SK-N-SH (cell line): ENCODE data around the gene SLC2A4. TPM values are rescaled to one million over a fixed set of nuclear protein-coding genes. Genes with fewer than 3 reads are reported as not detected.

Experiments
- EZH2phosphoT487 ChIP-seq: fragments of 200-600 bp; sonication (generic); IDR thresholded peaks from 2 replicates; pipeline ENCODE4 v1.6.1; 2017; ENCODE audit warnings: low read depth, mixed run types, mild to moderate bottlenecking, antibody characterized with exemption, moderate library complexity, borderline replicate concordance
- FOSL2 ChIP-seq: IDR thresholded peaks from 2 replicates; pipeline ENCODE4 v1.4.0; 2012; ENCODE audit warnings: low read depth, mild to moderate bottlenecking, moderate library complexity, borderline replicate concordance
- FOXJ3 ChIP-seq: sonication (generic); formaldehyde crosslinking; IDR thresholded peaks from 2 replicates; pipeline ENCODE4 v1.5.1; 2020; ENCODE audit warnings: mild to moderate bottlenecking, missing genetic modification reagents
- GABPA ChIP-seq: IDR thresholded peaks from 2 replicates; pipeline ENCODE4 v1.4.0; 2012; ENCODE audit warnings: low read depth, mild to moderate bottlenecking
- GATA2 ChIP-seq: sonication (generic); formaldehyde crosslinking; IDR thresholded peaks from 2 replicates; pipeline ENCODE4 v1.5.0; 2020; ENCODE audit warnings: mild to moderate bottlenecking, missing genetic modification reagents
- IRF3 ChIP-seq: fragments of 150-350 bp; IDR thresholded peaks from 2 replicates; pipeline ENCODE4 v1.6.1; 2016; ENCODE audit warnings: mild to moderate bottlenecking, low read depth, low read length
- MAX ChIP-seq: IDR thresholded peaks from 2 replicates; pipeline ENCODE4 v1.4.0; 2012; ENCODE audit warnings: low read depth
- MEF2A ChIP-seq: IDR thresholded peaks from 2 replicates; pipeline ENCODE4 v1.4.0; 2012; ENCODE audit warnings: low read depth, borderline replicate concordance
- NRF1 ChIP-seq: IDR thresholded peaks from 2 replicates; pipeline ENCODE4 v1.6.1; 2012; ENCODE audit warnings: low read depth, mild to moderate bottlenecking, low read length
- POLR2AphosphoS5 ChIP-seq: IDR thresholded peaks from 2 replicates; pipeline ENCODE4 v1.6.1; 2012; ENCODE audit warnings: low read depth, low read length
- RCOR1 ChIP-seq: fragments of 150-350 bp; IDR thresholded peaks from 2 replicates; pipeline ENCODE4 v1.6.1; 2017; ENCODE audit warnings: antibody characterized with exemption, low read length
- RXRA ChIP-seq: IDR thresholded peaks from 2 replicates; pipeline ENCODE4 v1.4.0; 2012; ENCODE audit warnings: low read depth, mild to moderate bottlenecking, borderline replicate concordance
- SIN3A ChIP-seq: IDR thresholded peaks from 2 replicates; pipeline ENCODE4 v1.6.1; 2012; ENCODE audit warnings: low read depth, mild to moderate bottlenecking, low read length, moderate library complexity, borderline replicate concordance
- TAF1 ChIP-seq: IDR thresholded peaks from 2 replicates; pipeline ENCODE4 v1.6.1; 2012; ENCODE audit warnings: low read depth, mild to moderate bottlenecking, low read length, moderate library complexity, borderline replicate concordance
- ZBTB33 ChIP-seq: IDR thresholded peaks from 2 replicates; pipeline ENCODE4 v1.4.0; 2012; ENCODE audit warnings: low read depth, borderline replicate concordance
- polyA plus RNA-seq, 3 experiments: library from polyadenylated mRNA; depleted of rRNA; stranded (reverse); fragments of >200 nt; gene quantifications; 2 replicates each; pipeline ENCODE4 v1.2.3, GENCODE V29; 2012
- TF ChIP-seq, protein P1 (sequence below): fragments of 200-600 bp; sonication (generic); IDR thresholded peaks from 2 replicates; pipeline ENCODE4 v1.6.1; 2017; ENCODE audit warnings: antibody characterized with exemption, mild to moderate bottlenecking, moderate library complexity
- TF ChIP-seq, protein P2 (sequence below): IDR thresholded peaks from 2 replicates; pipeline ENCODE4 v1.4.0; 2012; ENCODE audit warnings: low read depth, borderline replicate concordance

The SLC2A4 gene
- polyA plus RNA-seq, 1 of the 3 experiments (the other 2 are of a cell fraction): 0.44 TPM

DNA sequence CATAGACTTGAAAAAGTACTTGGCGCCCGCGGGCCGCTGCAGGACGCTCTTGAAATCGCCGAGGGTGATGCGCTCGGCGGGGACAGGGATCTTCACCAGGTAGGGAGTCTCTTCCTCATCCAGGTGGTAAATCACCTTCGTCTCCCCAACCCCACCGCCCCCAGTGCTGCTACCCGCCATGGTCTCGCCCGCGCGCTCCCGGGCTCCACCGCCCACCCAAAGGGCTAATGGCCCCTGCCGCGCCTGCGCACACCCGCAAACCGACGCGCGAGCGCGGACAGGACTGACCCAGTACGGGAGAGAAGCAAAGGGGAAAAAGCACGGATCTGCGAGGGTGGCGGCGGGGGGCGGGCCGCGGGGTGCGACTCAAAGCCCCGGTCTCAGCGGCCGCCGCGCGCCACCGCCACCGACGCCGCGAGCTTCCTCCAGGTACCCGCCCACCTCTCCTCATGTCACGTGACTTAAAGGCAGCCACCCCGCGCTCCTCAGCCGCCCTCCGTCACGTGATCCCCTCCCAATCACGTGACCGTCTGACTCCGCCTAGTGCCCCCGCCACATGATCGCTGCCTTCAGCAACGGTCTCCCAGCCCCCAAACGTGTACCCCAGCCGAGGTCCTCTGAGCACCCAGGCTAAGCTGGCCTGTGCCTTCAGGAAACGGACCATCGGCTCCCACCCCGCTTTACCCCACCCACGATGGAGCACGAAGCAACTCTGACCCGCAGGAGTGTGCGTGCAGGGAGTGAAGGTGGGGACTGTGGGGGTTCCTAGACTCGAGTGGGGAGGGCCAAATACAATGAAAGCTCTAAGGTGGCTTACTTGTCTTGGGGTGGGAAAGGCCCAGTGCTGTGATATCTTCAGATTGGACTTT is 47.2 kb upstream of the SLC2A4 start, which contains the start of gene DVL2 (continued):
- TF ChIP-seq, protein P1, sequence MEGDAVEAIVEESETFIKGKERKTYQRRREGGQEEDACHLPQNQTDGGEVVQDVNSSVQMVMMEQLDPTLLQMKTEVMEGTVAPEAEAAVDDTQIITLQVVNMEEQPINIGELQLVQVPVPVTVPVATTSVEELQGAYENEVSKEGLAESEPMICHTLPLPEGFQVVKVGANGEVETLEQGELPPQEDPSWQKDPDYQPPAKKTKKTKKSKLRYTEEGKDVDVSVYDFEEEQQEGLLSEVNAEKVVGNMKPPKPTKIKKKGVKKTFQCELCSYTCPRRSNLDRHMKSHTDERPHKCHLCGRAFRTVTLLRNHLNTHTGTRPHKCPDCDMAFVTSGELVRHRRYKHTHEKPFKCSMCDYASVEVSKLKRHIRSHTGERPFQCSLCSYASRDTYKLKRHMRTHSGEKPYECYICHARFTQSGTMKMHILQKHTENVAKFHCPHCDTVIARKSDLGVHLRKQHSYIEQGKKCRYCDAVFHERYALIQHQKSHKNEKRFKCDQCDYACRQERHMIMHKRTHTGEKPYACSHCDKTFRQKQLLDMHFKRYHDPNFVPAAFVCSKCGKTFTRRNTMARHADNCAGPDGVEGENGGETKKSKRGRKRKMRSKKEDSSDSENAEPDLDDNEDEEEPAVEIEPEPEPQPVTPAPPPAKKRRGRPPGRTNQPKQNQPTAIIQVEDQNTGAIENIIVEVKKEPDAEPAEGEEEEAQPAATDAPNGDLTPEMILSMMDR: no peak
- TF ChIP-seq, protein P2, sequence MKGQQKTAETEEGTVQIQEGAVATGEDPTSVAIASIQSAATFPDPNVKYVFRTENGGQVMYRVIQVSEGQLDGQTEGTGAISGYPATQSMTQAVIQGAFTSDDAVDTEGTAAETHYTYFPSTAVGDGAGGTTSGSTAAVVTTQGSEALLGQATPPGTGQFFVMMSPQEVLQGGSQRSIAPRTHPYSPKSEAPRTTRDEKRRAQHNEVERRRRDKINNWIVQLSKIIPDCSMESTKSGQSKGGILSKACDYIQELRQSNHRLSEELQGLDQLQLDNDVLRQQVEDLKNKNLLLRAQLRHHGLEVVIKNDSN: peak; percentile 99
- TF ChIP-seq TAF1 (peak; percentile 11; the same call in 1 of the 2 replicates), FOSL2 (peak; percentile 30; the same call in 1 of the 2 replicates), POLR2AphosphoS5 (peak; percentile 99), GABPA (no peak), FOXJ3 (CRISPR knock-in tag) (no peak; the same call in 1 of the 2 replicates), SIN3A (peak; percentile 72), NRF1 (peak; percentile 68), IRF3 (no peak), MAX (peak; percentile 90), MEF2A (no peak), ZBTB33 (peak; percentile 90), EZH2phosphoT487 (no peak), GATA2 (CRISPR knock-in tag) (no peak), RCOR1 (peak; percentile 68), RXRA (no peak)
